ENCODE measurements around the gene MYH9. TPM values are rescaled to one million over a fixed set of nuclear protein-coding genes. Genes with fewer than 3 reads are reported as not detected.

MYH9 gene
- total RNA-seq, 1 experiment from 2014 or later: 258 TPM

- Histone ChIP-seq H4K20me1 (ENCODE audit: insufficient read depth) (peaks cover 12% of the 10 kb centered on the region; the same call in 1 of the 2 replicates), H3K4me2 (ENCODE audit: low read length) (peak overlapping the region; percentile 99), H2AFZ (ENCODE audit: low read depth, low read length, poor library complexity, severe bottlenecking) (no peak overlapping the region), H3K9me3 (ENCODE audit: control insufficient read depth in 1 of 2, insufficient read depth in 1 of 2, low read depth in 1 of 2, low read length in 2 of 2) (no peaks in the 10 kb centered on the region), H3K9me2 (ENCODE audit: insufficient read depth) (no peaks in the 10 kb centered on the region), H3K36me3 (ENCODE audit: control insufficient read depth in 1 of 2, insufficient read depth in 2 of 2, low read length in 2 of 2) (peaks cover 2 to 5% of the 10 kb centered on the region in 2 experiments; a peak in 1 of 4 replicates), H3K79me2 (ENCODE audit: insufficient read depth, low read length) (peaks cover 56% of the 10 kb centered on the region), H3K4me1 (ENCODE audit: control insufficient read depth in 1 of 2, insufficient read depth in 2 of 2, low read length in 2 of 2) (peaks cover 40 to 49% of the 10 kb centered on the region in 2 experiments), H3K27ac (ENCODE audit: low read depth, low read length) (peak overlapping the region; percentile 97), H3K27me3 (ENCODE audit: insufficient read depth, low read length) (no peaks in the 10 kb centered on the region), H3K9ac (ENCODE audit: low read length) (peak overlapping the region; percentile 87), H3K4me3 (replicated peaks in 1 of 2; ENCODE audit: low read depth in 1 of 2, low read length in 2 of 2) (peak overlapping the region; percentile 88 to 97)
- peak; percentile 0; the same call in 1 of the 2 replicates for ATAC-seq
- ChIA-PET CTCF (interaction anchor here (1.4 kb wide), 1 partner anchor 83 kb away, joined by 5 read pairs; no protein-coding TSS in a partner anchor), RAD21 (ENCODE audit: low non-redundant PET in 1 of 2, low total read pairs in 2 of 2, uncharacterized antibody in 2 of 2, unreplicated experiment in 2 of 2) (interaction anchor here (1.3 to 1.4 kb wide), 3 partner anchors 16 to 83 kb away, joined by 3 to 9 read pairs (median 3); no protein-coding TSS in a partner anchor), POLR2A (interaction anchor here (0.6 to 3.4 kb wide), 15 partner anchors 10 to 83 kb away, joined by 3 to 37 read pairs (median 4); no protein-coding TSS in a partner anchor)
- no peak for TF ChIP-seq REST (IDR thresholded peaks at IDR 0.05; ENCODE audit: low read depth)
- TF ChIP-seq ZFX (IDR thresholded peaks at IDR 0.05): peak; percentile 87
- TF ChIP-seq, protein P1, sequence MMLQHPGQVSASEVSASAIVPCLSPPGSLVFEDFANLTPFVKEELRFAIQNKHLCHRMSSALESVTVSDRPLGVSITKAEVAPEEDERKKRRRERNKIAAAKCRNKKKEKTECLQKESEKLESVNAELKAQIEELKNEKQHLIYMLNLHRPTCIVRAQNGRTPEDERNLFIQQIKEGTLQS (IDR thresholded peaks at IDR 0.05): no peak
- TF ChIP-seq FOSL1 (IDR thresholded peaks at IDR 0.05; ENCODE audit: low read depth): no peak
- no peak for DNase-seq (ENCODE audit: low read depth, low spot score)
- no TSS peak for BruUV-seq (replicated peaks)
- intact Hi-C loops (cut with micrococcal nuclease): loop anchor here (5.0 kb wide), 3 partner anchors 55 to 80 kb away; no protein-coding TSS in a partner anchor
These were observed 663 bp downstream of the MYH9 start for GRCh38 chr22:36386900-36387708.

All from HCT116 (cell line).